T-helper 17 cell (primary cell): ENCODE measurements around the gene HMCN2. TPM values are rescaled to one million over a fixed set of nuclear protein-coding genes. Genes with fewer than 3 reads are reported as not detected.

Experiments used
- ATAC-seq: fragments of 150-1000 bp; cut with Tn5 transposase; 2 replicates; pipeline ENCODE4 v1.10.0; 2021; ENCODE audit warnings: mild to moderate bottlenecking, moderate library complexity
- DNase-seq, 3 donors: peaks; one replicate each; pipeline versions ENCODE4 v3.0.0 to v3.0.0-alpha.2; 2020 to 2021
- H3K9me3 ChIP-seq: one replicate; pipeline ENCODE4 v1.7.0; 2013; ENCODE audit warnings: low read length, mild to moderate bottlenecking; ENCODE audit not compliant: control insufficient read depth, poor library complexity, severe bottlenecking
- H3K27ac Mint-ChIP-seq: one replicate; pipeline ENCODE4 v1.8.0; 2022; ENCODE audit warnings: mild to moderate bottlenecking, moderate library complexity, mixed read lengths
- H3K27me3 Mint-ChIP-seq: one replicate; pipeline ENCODE4 v1.8.0; 2022; ENCODE audit warnings: mixed read lengths
- H3K36me3 Mint-ChIP-seq: one replicate; pipeline ENCODE4 v1.8.0; 2022; ENCODE audit warnings: low read depth, mixed read lengths
- H3K4me1 Mint-ChIP-seq: one replicate; pipeline ENCODE4 v1.8.0; 2022; ENCODE audit warnings: mild to moderate bottlenecking, mixed read lengths
- H3K4me3 Mint-ChIP-seq: one replicate; pipeline ENCODE4 v1.8.0; 2022; ENCODE audit warnings: mild to moderate bottlenecking, moderate library complexity, mixed read lengths
- total RNA-seq, 4 donors: library from RNA in 2 of 4; stranded (reverse) in 2 of 4; gene quantifications; one replicate each; pipeline ENCODE4 v1.2.3 and lab custom pipeline; 2022 to 2026

The HMCN2 gene
- total RNA-seq, 2 donors from 2014 or later, result 0.12 TPM; not detected in 1

DNA sequence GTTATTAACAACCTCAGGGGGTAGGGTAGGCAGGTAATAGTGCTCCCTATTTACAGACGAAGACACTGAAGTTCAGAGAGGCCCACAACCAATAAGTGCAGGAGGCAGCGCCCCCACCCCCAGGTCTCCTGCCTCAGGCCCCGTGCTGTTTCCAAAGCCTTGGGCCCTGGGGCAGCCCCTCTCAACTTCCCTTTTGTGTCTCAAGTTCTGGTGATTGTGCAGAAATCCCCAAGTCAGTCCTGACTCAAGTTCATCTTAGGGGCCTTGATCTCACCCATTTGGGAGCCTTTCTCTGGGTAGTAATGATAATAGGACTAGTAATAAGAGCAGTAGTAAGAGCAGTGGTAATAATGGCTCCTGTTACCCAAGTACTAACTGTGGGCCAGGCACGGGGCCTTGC, 143.7 kb downstream of the HMCN2 start:
- no peak for ATAC-seq
- no peaks in the 10 kb centered on the region for H3K9me3 ChIP-seq
- no peak overlapping the region for H3K27ac Mint-ChIP-seq
- H3K4me1 Mint-ChIP-seq, result peaks cover 2% of the 10 kb centered on the region
- DNase-seq, result no peak
- H3K4me3 Mint-ChIP-seq, result no peak overlapping the region
- no peaks in the 10 kb centered on the region for H3K36me3 Mint-ChIP-seq
- H3K27me3 Mint-ChIP-seq, result peaks cover 10% of the 10 kb centered on the region

DNA sequence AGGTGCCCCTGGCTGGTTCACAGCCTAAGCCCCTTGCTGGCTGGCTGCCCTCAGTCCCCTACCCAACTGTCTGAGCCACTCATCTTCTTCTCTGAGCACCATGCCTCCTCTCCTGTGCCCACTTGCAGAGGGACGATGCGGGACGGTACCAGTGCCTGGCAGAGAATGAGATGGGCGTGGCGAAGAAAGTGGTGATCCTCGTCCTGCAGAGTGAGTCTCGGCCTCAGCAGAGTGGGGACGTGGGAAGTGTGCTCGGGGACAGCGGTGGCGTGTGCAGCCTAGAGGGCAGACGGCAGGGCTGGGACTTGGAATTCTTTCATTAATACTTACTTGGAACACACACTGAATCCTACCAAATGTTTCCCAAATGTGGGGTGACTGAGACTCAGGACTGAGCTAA, 144.9 kb downstream of the HMCN2 start:
- Mint-ChIP-seq H3K27me3 (peaks cover 10% of the 10 kb centered on the region), H3K4me3 (no peak overlapping the region), H3K36me3 (no peaks in the 10 kb centered on the region), H3K4me1 (peaks cover 2% of the 10 kb centered on the region), H3K27ac (no peak overlapping the region)
- no peaks in the 10 kb centered on the region for H3K9me3 ChIP-seq
- ATAC-seq (no peak), DNase-seq (no peak)

GRCh38 chr9:130411566-130411915, 146.0 kb downstream of the HMCN2 start:
- ATAC-seq, result no peak
- no peak for DNase-seq
- Mint-ChIP-seq H3K4me3 (no peak overlapping the region), H3K36me3 (no peaks in the 10 kb centered on the region), H3K27ac (no peak overlapping the region), H3K27me3 (peaks cover 10% of the 10 kb centered on the region), H3K4me1 (peaks cover 2% of the 10 kb centered on the region)
- no peaks in the 10 kb centered on the region for H3K9me3 ChIP-seq

DNA sequence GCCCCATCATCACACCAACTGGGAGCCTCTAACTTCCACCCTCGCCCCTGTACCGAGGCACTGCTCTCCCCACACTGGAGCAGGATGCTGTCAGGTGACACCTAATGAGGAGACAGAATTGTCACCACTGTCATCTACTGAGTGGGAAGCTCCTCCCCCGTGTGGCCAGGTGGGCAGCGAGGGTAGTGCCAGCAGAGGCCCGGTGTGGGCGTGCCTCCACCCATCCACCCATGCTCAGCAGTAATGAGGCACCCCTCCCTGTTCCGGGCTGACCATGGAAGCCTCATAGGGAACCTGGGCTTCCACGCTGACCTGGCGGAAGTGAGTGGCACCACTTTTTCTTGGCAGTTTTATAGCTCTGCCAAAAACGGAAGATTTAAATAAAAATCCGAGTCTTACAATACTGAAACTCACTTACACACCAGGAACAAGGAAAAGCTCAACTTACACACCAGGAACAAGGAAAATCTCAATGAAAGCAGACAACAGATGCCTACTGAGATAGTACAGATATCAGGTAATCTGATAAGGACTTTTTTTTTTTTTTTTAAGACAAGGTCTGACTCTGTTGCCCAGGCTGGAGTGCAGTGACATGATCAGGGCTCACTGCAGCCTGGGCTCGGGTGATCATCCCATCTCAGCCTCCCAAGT, 148.6 kb downstream of the HMCN2 start:
- H3K36me3 Mint-ChIP-seq, result no peaks in the 10 kb centered on the region
- H3K27ac Mint-ChIP-seq, result peak overlapping the region; percentile 12
- H3K9me3 ChIP-seq, result no peaks in the 10 kb centered on the region
- H3K4me3 Mint-ChIP-seq, result no peak overlapping the region
- DNase-seq (no peak), ATAC-seq (no peak)
- H3K4me1 Mint-ChIP-seq, result no peaks in the 10 kb centered on the region
- H3K27me3 Mint-ChIP-seq, result peaks cover 21% of the 10 kb centered on the region

DNA sequence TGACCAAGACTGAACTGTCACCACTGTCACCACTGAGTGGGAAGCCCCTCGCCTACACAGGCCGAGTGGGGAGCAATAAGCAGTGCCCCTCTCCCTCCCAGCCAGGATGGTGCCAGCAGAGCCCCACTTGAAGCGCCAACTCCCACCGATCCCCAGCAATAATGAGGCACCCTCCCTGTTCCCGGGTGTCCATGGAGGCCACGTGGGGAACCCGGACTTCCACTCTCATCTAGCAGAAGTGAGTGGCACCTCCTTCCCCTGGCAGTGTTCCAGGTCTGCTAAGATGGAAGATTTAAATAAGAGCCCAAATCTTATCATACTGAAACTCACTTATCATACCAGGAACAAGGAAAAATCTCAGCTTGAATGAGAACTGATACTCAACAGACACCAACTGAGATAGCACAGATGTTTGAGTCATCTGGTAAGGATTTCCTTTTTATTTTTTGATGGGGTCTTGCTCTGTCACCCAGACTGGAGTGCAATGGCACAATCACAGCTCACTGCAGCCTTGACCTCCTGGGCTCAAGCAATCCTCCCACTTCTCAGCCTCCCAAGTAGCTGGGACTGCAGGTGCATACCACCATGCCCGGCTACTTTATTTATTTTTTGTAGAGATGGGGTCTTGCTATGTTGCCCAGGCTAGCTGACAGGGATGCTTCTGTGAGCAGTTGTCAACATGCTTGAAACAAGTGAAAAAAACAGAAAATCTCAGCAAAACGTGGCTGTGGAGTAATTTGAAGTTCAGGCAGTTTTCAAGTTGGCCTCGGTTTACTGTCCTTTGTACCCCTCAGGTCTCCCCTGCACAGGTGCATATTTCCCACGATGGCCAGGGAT, 149.6 kb downstream of the HMCN2 start:
- DNase-seq (no peak), ATAC-seq (no peak)
- Mint-ChIP-seq H3K4me1 (no peaks in the 10 kb centered on the region), H3K4me3 (no peak overlapping the region), H3K27me3 (peaks cover 23% of the 10 kb centered on the region), H3K27ac (no peak overlapping the region), H3K36me3 (no peaks in the 10 kb centered on the region)
- H3K9me3 ChIP-seq, result no peaks in the 10 kb centered on the region

GRCh38 chr9:130417602-130418001, 152.0 kb downstream of the HMCN2 start:
- H3K36me3 Mint-ChIP-seq, result no peaks in the 10 kb centered on the region
- no peaks in the 10 kb centered on the region for H3K4me1 Mint-ChIP-seq
- no peaks in the 10 kb centered on the region for H3K9me3 ChIP-seq
- no peak overlapping the region for H3K4me3 Mint-ChIP-seq
- no peak overlapping the region for H3K27ac Mint-ChIP-seq
- H3K27me3 Mint-ChIP-seq, result peaks cover 35% of the 10 kb centered on the region
- no peak for DNase-seq
- ATAC-seq, result no peak

GRCh38 chr9:130418776-130419175, 153.2 kb downstream of the HMCN2 start:
- Mint-ChIP-seq H3K36me3 (no peaks in the 10 kb centered on the region), H3K4me3 (no peak overlapping the region), H3K4me1 (no peaks in the 10 kb centered on the region), H3K27ac (no peak overlapping the region), H3K27me3 (peaks cover 35% of the 10 kb centered on the region)
- DNase-seq (no peak), ATAC-seq (no peak)
- H3K9me3 ChIP-seq, result no peaks in the 10 kb centered on the region

- Mint-ChIP-seq H3K4me1 (no peaks in the 10 kb centered on the region), H3K36me3 (no peaks in the 10 kb centered on the region), H3K27me3 (peaks cover 35% of the 10 kb centered on the region), H3K27ac (no peak overlapping the region), H3K4me3 (no peak overlapping the region)
- DNase-seq (no peak), ATAC-seq (no peak)
- H3K9me3 ChIP-seq, result no peaks in the 10 kb centered on the region
Measured at GRCh38 chr9:130419521-130420035, 154.0 kb downstream of the HMCN2 start.

DNA sequence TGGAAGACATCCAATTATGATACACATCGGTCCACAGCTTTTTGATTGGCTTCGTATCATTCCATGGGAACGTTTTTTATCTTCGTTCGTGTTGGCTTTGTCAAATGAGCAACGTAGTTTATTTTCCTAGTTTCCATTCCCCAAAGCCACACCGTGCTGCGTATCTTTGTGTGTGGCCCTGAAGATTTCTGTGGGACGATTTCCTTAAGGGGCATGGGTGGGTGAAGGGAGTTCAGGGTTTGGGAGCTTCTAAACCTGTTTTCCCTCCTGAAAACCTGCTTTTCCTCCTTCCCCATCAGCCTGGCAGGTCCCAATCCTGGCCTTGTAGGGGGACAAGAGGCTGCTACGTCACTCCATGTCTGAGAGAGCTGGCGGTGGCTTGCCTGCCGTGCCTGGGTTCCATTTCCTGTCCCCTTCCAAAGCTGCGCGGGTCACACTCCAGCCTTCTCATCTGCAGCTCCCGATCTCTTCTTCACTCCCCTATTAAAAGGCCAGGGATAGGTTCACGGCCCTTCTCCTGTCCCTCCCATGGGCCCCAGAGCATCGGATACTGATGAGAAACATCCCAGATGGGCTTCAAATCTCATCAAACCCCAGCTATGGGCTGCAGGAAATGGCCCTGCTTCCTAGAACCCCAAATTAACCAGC, 155.7 kb downstream of the HMCN2 start:
- DNase-seq, result no peak
- H3K27me3 Mint-ChIP-seq, result peaks cover 43% of the 10 kb centered on the region
- H3K36me3 Mint-ChIP-seq, result no peaks in the 10 kb centered on the region
- H3K27ac Mint-ChIP-seq, result no peak overlapping the region
- H3K9me3 ChIP-seq, result no peaks in the 10 kb centered on the region
- no peak for ATAC-seq
- no peaks in the 10 kb centered on the region for H3K4me1 Mint-ChIP-seq
- no peak overlapping the region for H3K4me3 Mint-ChIP-seq

DNA sequence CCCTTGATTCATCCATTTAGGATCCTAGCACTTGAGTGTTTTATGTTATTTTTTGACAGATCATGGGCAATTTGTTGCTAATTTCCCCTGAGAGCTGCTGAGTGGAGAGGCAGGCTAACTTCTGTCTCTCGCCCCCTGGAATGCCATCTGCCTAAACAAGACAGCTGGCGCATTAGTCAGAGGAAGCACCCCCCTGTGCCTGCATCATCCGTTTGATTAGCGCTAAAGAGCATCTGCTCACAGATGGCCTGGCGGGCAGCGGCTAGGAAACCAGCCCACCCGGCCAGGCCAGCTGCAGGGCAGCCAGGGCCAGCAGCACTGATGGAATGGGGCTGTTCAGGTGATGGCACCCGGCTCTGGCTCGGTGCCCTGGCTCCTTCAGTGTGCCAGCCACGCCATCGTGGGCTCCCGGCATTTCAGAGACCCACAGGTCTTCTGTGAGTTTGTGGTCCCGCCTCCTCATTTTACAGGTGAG, 156.3 kb downstream of the HMCN2 start:
- H3K4me1 Mint-ChIP-seq, result no peaks in the 10 kb centered on the region
- DNase-seq, result no peak
- no peak overlapping the region for H3K27ac Mint-ChIP-seq
- H3K9me3 ChIP-seq, result no peaks in the 10 kb centered on the region
- no peaks in the 10 kb centered on the region for H3K36me3 Mint-ChIP-seq
- H3K4me3 Mint-ChIP-seq, result no peak overlapping the region
- H3K27me3 Mint-ChIP-seq, result peaks cover 47% of the 10 kb centered on the region
- ATAC-seq, result no peak

GRCh38 chr9:130422546-130422945, 157.0 kb downstream of the HMCN2 start:
- H3K4me3 Mint-ChIP-seq, result no peak overlapping the region
- ATAC-seq, result no peak
- no peaks in the 10 kb centered on the region for H3K9me3 ChIP-seq

DNA sequence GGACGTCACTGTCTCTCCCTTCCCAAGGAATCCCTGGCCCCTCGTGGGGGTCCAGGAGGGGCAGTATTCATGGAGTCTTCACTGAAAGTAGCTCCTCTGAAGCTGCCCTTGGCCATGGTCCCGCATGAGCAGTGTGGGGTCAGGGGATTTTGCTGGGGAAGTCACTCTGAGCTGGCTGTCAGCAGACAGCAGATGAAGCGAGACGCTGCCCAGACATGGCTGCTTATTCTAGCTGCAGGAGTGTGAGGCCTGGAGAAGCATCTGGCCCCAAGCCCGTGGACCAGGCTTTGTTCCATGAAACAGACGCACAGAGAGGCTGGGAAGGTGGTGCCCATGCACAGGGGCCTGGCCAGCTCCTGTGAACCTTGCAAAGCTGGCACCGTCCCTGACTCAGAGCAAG, 157.7 kb downstream of the HMCN2 start:
- Mint-ChIP-seq H3K4me1 (no peaks in the 10 kb centered on the region), H3K27me3 (peaks cover 45% of the 10 kb centered on the region), H3K27ac (no peak overlapping the region), H3K36me3 (no peaks in the 10 kb centered on the region), H3K4me3 (no peak overlapping the region)
- ATAC-seq, result no peak
- no peak for DNase-seq
- H3K9me3 ChIP-seq, result no peaks in the 10 kb centered on the region

More at GRCh38 chr9:130422546-130422945, 157.0 kb downstream of the HMCN2 start:
- no peak for DNase-seq
- Mint-ChIP-seq H3K27me3 (peaks cover 48% of the 10 kb centered on the region), H3K4me1 (no peaks in the 10 kb centered on the region), H3K36me3 (no peaks in the 10 kb centered on the region), H3K27ac (no peak overlapping the region)
